Coronary artery (tissue), 2 donors: ENCODE measurements around the gene FANCC.
"Not testable (repeated sequence)": the region's sequence is repeated elsewhere in the genome, so short reads cannot be mapped to it uniquely, and the experiment has no call there.

Experiments used
- DNase-seq: peaks from one replicate; pipeline ENCODE4 v3.0.0-alpha.2; 2017; ENCODE audit warnings: low spot score
- H3K27ac ChIP-seq, 2 donors: fragments of 200-600 bp; sonication (generic); one replicate each; pipeline ENCODE4 v1.5.1; 2016 to 2019
- H3K4me3 ChIP-seq: fragments of 200-600 bp; sonication (generic); 2 replicates; pipeline ENCODE4 v1.5.1; 2016; ENCODE audit warnings: mild to moderate bottlenecking, moderate library complexity
- TF ChIP-seq, protein P1 (sequence below): fragments of 200-600 bp; sonication (generic); IDR thresholded peaks from one replicate; pipeline ENCODE4 v1.5.1; 2019; ENCODE audit warnings: antibody characterized with exemption

Gene FANCC

DNA sequence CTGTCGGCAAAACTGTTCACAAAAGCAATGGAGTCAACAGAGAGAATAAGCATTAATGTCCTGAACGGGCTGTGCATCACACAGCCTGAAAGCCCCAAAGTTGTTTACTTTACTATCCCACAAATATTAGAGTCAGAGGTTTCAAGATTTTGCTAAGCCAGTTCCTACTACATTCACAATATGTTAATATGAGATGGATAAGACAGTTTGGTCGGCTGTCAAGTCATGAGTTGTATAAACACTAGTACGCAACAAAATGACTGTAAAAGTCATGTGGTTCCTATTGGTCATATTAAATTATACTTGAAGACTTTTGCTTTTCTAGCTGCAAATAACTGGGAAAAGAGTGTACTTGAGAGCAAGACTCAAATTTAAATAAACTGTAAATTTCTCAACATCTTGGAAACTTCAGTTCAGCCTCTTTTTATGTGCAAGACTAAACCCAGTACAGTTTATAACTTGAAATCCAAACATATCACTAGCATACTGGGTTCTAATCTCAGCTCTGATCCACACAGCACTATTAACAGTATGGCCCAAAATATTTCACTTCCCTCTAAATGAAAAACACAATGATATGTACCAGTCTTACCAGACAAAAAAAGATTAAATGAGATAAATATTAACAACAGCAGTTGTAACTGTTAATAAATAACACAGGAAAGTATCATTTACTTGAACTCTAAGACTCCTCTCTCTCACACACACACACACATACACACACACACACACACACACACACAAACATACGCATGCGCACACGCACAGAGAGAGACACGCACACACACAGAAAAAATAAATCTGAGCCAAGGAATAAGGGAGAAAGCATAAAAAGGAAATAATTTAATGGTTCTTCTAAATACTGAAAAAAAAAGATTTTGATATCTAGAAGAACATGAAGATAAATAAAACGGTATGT lies 33.1 kb downstream of the FANCC start:
- Histone ChIP-seq H3K27ac (no peak overlapping the region), H3K4me3 (no peak overlapping the region)
- DNase-seq: no peak
- TF ChIP-seq, protein P1, sequence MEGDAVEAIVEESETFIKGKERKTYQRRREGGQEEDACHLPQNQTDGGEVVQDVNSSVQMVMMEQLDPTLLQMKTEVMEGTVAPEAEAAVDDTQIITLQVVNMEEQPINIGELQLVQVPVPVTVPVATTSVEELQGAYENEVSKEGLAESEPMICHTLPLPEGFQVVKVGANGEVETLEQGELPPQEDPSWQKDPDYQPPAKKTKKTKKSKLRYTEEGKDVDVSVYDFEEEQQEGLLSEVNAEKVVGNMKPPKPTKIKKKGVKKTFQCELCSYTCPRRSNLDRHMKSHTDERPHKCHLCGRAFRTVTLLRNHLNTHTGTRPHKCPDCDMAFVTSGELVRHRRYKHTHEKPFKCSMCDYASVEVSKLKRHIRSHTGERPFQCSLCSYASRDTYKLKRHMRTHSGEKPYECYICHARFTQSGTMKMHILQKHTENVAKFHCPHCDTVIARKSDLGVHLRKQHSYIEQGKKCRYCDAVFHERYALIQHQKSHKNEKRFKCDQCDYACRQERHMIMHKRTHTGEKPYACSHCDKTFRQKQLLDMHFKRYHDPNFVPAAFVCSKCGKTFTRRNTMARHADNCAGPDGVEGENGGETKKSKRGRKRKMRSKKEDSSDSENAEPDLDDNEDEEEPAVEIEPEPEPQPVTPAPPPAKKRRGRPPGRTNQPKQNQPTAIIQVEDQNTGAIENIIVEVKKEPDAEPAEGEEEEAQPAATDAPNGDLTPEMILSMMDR: no peak

DNA sequence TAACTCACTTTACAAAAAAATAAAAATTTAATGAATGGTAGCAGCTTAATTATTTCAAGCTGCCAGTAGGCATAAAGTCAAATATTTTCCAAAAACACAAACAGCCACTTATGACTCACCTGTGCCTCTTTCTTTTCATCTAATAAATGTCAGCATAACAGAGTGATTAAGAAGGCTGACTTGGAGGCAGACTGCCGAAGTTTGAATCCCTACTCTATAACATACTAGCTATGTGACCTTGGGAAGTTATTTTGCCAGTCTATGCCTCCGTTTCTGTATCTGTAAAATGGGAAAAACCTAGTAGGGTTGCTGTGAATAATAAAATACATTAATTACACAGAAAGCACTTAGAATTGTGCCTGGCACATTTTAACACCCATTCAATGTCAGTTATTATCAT lies 33.8 kb downstream of the FANCC start:
- Histone ChIP-seq H3K27ac (no peak overlapping the region), H3K4me3 (no peak overlapping the region)
- TF ChIP-seq, protein P1: no peak
- no peak for DNase-seq

DNA sequence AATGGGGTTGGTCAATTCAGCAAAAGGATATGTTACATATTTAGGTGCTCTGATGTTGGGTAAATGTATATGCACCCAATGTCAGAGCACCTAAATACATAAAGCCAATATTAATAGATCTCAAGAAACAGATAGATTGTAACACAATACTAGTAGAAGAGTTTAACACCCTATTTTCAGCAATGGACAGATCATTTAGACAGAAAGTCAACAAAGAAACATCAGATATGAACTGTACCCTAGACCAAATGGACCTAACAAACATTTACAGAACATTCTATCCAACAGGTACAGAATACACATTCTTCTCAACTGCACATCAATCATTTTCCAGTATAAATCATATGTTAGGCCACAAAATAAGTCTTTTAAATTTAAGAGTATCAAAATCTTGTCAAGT lies 35.2 kb downstream of the FANCC start:
- no peak for DNase-seq
- H3K27ac ChIP-seq: no peak overlapping the region
- H3K4me3 ChIP-seq: no peak overlapping the region
- TF ChIP-seq, protein P1: no peak

DNA sequence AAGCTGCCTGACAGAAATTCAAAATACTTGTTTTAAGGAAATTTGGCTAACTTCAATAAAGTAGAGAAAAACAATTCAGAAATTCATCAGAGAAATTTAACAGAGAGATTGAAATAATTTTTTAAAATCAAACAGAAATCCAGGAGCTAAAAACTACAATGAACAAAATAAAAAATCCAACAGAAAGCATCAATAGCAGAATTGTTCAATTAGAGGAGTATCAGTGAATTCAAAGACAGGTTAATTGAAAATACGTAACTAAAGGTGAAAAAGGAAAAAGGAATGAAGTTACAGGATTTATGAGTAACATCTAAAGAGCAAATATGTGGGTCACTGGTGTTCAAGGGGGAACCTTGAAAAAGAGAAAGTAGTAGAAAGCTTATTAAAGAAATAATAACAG lies 36.8 kb downstream of the FANCC start:
- TF ChIP-seq, protein P1: no peak
- no peak overlapping the region for H3K27ac ChIP-seq
- DNase-seq: no peak
- no peak overlapping the region for H3K4me3 ChIP-seq

DNA sequence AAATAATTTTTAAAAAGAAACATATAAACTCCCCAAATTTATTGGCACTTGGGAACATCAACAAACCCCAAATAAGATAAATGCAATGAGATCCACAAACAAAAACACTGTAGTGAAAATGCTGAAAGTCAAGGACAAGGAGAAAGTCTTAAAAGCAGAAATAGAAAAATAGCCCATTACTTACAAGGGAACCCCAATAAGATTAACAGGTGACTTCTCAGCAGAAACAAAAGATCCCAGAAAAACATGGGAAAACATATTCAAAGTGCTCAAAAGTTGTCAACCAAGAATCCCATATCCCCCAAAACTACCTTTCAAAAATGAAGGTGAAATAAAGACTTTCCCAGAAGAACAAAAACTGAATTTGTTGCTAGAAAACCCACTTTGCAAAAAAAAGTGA lies 40.0 kb downstream of the FANCC start:
- Histone ChIP-seq H3K27ac (no peak overlapping the region), H3K4me3 (no peak overlapping the region)
- TF ChIP-seq, protein P1: no peak
- no peak for DNase-seq

DNA sequence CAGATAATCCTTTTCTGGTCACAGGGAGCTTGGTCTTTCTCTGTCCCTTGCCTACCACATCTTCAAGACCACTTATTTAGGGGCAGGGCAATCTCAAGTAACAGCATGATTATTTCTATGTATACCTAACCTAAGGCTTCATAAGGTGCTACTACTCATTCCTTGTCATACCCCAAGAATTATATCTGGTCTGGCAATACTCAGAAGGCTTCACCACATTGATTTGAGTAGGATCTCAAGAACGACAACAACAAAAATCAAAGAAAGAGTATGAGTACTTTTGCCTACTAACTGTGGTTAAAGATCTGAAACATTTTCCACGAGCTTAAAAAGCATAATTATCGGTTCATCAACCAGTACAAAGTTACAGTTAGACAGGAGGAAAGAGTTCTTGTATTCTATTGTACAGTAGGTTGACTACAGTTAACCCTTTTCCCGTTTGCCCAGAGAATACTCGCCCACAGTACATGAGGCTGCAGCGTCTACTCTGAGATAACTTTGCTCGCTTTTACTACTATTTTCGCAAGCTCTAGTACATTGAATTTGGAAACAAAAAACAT lies 41.0 kb downstream of the FANCC start:
- TF ChIP-seq, protein P1: no peak
- no peak for DNase-seq
- no peak overlapping the region for H3K27ac ChIP-seq
- no peak overlapping the region for H3K4me3 ChIP-seq

DNA sequence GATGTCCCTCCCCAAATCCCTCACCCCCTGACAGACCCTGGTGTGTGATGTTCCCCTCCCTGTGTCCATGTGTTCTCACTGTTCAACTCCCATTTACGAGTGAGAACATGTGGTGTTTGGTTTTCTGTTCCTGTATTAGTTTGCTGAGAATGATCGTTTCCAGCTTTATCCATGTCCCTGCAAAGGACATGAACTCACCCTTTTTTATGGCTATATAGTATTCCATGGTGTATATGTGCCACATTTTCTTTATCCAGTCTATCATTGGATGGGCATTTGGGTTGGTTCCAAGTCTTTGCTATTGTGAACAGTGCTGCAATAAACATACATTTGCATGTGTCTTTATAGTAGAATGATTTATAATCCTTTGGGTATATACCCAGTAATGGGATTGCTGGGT lies 43.3 kb downstream of the FANCC start:
- not testable (repeated sequence) for DNase-seq, H3K4me3 ChIP-seq, H3K27ac ChIP-seq
